Heart right ventricle (tissue), 16 donors: ENCODE results near the gene AP5Z1. TPM values are rescaled to one million over a fixed set of nuclear protein-coding genes. Genes with fewer than 3 reads are reported as not detected.

Experiments
- ATAC-seq, 8 donors: fragments of 200-7000 bp; cut with Tn5 transposase; one replicate each; pipeline ENCODE4 v1.9.1; 2020; ENCODE audit warnings: mild to moderate bottlenecking in 8 of 8, moderate library complexity in 8 of 8, moderate number of reproducible peaks in 1 of 8
- DNase-seq, 2 donors: peaks; one replicate each; pipeline ENCODE4 v3.0.0-alpha.2; 2020
- H3K27ac ChIP-seq, 10 donors: fragments of 200-600 bp; sonication (generic) in 2 of 10; one replicate each; pipeline versions ENCODE4 v1.5.0 to v1.8.0; 2020 to 2022; ENCODE audit warnings: mild to moderate bottlenecking in 3 of 10
- H3K27me3 ChIP-seq, 7 donors: fragments of 200-600 bp; one replicate each; pipeline ENCODE4 v1.8.0; 2021 to 2022; ENCODE audit warnings: mild to moderate bottlenecking in 2 of 7
- H3K36me3 ChIP-seq, 9 donors: fragments of 200-600 bp; sonication (generic) in 1 of 9; one replicate each; pipeline versions ENCODE4 v1.5.0 to v1.8.0; 2020 to 2022; ENCODE audit warnings: mild to moderate bottlenecking in 2 of 9
- H3K4me1 ChIP-seq, 9 donors: fragments of 200-600 bp; sonication (generic) in 1 of 9; one replicate each; pipeline versions ENCODE4 v1.5.0 to v1.8.0; 2020 to 2022; ENCODE audit warnings: mild to moderate bottlenecking in 4 of 9
- H3K4me3 ChIP-seq, 10 donors: fragments of 200-600 bp; sonication (generic) in 2 of 10; one replicate each; pipeline versions ENCODE4 v1.5.0 to v1.8.0; 2020 to 2022; ENCODE audit warnings: mild to moderate bottlenecking in 7 of 10, moderate library complexity in 2 of 10
- H3K9me3 ChIP-seq, 11 donors: fragments of 200-600 bp in 10 of 11; sonication (generic) in 2 of 11; one replicate each; pipeline versions ENCODE4 v1.5.0 to v1.8.0; 2013 to 2022; ENCODE audit warnings: mild to moderate bottlenecking in 2 of 11, control low read depth in 1 of 11, moderate library complexity in 1 of 11
- WGBS, 2 donors: extraction: QIAGEN DNeasy Blood & Tissue Kit; methylation state at CpG; one replicate each; pipeline ENCODE4 v1.1.7; 2013; ENCODE audit warnings: inconsistent platforms in 1 of 2; 5-methylcytosine and 5-hydroxymethylcytosine counted together
- intact Hi-C, 10 donors: fragments of 100-400 bp; cut with DNase I; formaldehyde crosslinking; loops; one replicate each; pipeline versions ENCODE4 v1.11.1 to v1.14.2; 2022
- polyA plus RNA-seq, 2 donors: library from polyadenylated mRNA; stranded (reverse); fragments of 200-250 nt; gene quantifications; one replicate each; pipeline ENCODE4 v1.2.3, GENCODE V29; 2013
- total RNA-seq, 10 donors: library from RNA; stranded (reverse); fragmentation: NEBNext Ultra II Directional in 3 of 10; extraction: Animal tissue kit (Norgen Biotek cat#: 25700) in 3 of 10; gene quantifications; one replicate each; pipeline versions ENCODE4 v1.2.1 to v1.2.4, GENCODE V29; 2021 to 2023
- TF ChIP-seq, protein P1 (sequence below), 9 donors: fragments of 200-600 bp; sonication (generic) in 2 of 9; IDR thresholded peaks; one replicate each; pipeline versions ENCODE4 v1.5.0 to v1.8.0; 2021 to 2022; ENCODE audit warnings: antibody characterized with exemption in 9 of 9, mild to moderate bottlenecking in 5 of 9, moderate library complexity in 1 of 9
- donor health status: Arrhythmogenic right ventricular cardiomyopathy.
- donor health status: ischemic (EF 13 %, LVEDD 7.1; RV severe dilation, severe dysfunction).
- donor health status: healthy with polysubstance abuse.
- donor health status: DM: no; HTN: yes; CAD: no.
- donor health status: DM: no; HTN: no; CAD: no.
- donor health status: ischemic (EF 25% LVEDD 6.9; RV normal size, moderate dysfunction).
- donor health status: ischemic (EF 25% LVEDD 5.7; RV mildly dilated, moderate dysfunction).
- donor health status: healthy.
- donor health status: DM: yes; HTN: yes; CAD: no.
- donor health status: Ischemic cardiomyopathy.
- donor health status: ischemic (EF 35%, LVEDD 5.7; RV mildly dilated, moderate dysfunction).
- donor health status: nonischemic (EF 11% LVEDD 7.7; RV severe dilation, severe dysfunction).
- donor health status: DM: yes; HTN: yes; CAD: no.
- donor health status: PGD.
- donor health status: ischemic (EF 29% LVEDD 5.4; RV normal size, mild dysfunction).
- donor health status: nonischemic (EF 23%, LVEDD 6.1; RV moderate dilation, normal function).

The AP5Z1 gene
- total and polyA plus RNA-seq, 12 donors, result 8.5 to 30.9 (median 12.7) TPM

DNA sequence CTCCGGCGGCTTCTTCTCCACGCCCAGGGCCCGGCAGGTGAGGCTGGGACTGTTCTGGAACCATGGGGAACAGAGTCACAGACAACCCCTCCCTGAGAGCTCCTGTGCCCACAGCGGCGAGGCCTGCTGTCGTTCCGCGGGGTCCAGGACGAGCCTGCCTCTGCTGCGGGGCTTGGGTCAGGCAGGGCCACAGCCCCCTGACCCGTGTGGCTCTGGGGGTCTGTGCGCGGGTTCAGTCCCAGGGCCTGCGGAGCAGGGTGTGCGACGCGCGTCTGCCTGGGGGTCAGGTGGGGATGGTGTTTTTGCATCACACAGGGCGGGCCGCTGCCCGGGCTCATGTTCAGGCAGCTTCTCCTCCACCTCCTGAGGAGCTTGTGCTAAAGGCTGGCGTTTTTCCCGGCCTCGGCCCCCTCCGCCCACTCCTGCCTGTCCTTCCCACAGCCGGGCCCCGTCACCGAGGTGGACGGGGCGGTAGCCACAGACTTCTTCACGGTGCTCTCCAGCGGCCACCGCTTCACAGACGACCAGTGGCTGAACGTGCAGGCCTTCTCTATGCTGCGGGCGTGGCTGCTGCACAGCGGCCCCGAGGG, 8.4 kb downstream of the AP5Z1 start:
- Histone ChIP-seq H3K27me3 (no peaks in the 10 kb centered on the region), H3K9me3 (no peaks in the 10 kb centered on the region), H3K27ac (no peak overlapping the region), H3K4me1 (peaks cover 0 to 10% (median 0%) of the 10 kb centered on the region in 9 donors), H3K4me3 (no peak overlapping the region), H3K36me3 (peaks cover 0 to 94% (median 67%) of the 10 kb centered on the region in 9 donors)
- intact Hi-C loops, result no loop called here
- ATAC-seq (peak in 1 of 8 donors; percentile 3), DNase-seq (no peak)
- WGBS, 2 donors, result 86 to 88% methylated on average over 40 of the region's 40 CpGs
- TF ChIP-seq, protein P1, sequence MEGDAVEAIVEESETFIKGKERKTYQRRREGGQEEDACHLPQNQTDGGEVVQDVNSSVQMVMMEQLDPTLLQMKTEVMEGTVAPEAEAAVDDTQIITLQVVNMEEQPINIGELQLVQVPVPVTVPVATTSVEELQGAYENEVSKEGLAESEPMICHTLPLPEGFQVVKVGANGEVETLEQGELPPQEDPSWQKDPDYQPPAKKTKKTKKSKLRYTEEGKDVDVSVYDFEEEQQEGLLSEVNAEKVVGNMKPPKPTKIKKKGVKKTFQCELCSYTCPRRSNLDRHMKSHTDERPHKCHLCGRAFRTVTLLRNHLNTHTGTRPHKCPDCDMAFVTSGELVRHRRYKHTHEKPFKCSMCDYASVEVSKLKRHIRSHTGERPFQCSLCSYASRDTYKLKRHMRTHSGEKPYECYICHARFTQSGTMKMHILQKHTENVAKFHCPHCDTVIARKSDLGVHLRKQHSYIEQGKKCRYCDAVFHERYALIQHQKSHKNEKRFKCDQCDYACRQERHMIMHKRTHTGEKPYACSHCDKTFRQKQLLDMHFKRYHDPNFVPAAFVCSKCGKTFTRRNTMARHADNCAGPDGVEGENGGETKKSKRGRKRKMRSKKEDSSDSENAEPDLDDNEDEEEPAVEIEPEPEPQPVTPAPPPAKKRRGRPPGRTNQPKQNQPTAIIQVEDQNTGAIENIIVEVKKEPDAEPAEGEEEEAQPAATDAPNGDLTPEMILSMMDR (IDR thresholded peaks at IDR 0.05), result no peak

DNA sequence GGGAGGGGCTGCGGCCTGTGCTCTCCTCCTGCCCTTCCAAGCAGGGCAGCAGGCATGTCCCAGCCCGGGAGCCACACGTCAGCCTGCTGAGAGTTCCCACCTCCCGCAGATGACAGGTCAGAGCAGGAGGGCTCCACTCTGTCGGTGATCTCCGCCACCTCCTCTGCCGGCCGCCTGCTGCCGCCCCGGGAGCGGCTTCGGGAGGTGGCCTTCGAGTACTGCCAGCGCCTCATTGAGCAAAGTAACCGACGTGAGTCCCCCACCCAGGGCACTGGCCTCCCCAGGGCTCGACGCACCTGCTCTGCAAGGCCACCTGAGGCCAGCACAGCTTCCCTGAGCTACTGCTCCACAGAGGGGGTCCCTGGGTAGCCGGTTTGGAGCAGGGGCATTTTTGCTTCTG, 9.4 kb downstream of the AP5Z1 start:
- WGBS, 2 donors, result 48 to 61% methylated on average over 19 of the region's 19 CpGs

DNA sequence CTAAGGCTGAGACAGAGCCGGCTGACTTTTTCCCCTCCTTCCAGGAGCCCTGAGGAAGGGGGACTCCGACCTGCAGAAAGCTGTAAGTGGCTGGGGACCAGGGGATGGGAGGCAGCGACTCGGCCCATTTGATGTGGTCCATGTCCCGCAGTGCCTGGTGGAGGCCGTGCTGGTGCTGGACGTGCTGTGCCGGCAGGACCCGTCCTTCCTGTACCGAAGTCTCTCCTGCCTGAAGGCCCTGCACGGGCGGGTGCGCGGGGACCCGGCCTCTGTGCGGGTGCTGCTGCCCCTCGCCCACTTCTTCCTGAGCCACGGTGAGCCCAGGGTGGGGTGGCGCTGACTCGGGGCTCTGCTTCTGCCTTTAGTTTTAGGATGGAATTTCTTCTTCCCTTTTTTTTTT, 9.9 kb downstream of the AP5Z1 start:
- 92% methylated on average over 20 of the region's 20 CpGs for WGBS, 2 donors
- H3K4me3 ChIP-seq, result no peak overlapping the region
- H3K9me3 ChIP-seq, result no peaks in the 10 kb centered on the region
- no peak overlapping the region for H3K27ac ChIP-seq
- TF ChIP-seq, protein P1 (IDR thresholded peaks at IDR 0.05), result no peak
- ATAC-seq, result no peak
- no peaks in the 10 kb centered on the region for H3K27me3 ChIP-seq
- peaks cover 0 to 10% (median 0%) of the 10 kb centered on the region in 9 donors for H3K4me1 ChIP-seq
- H3K36me3 ChIP-seq, result peaks cover 0 to 99% (median 72%) of the 10 kb centered on the region in 9 donors
- DNase-seq, result no peak
- intact Hi-C loops, result no loop called here

More for the DNA sequence above, 9.4 kb downstream of the AP5Z1 start:
- peaks cover 0 to 10% (median 0%) of the 10 kb centered on the region in 9 donors for H3K4me1 ChIP-seq
- ATAC-seq (peak; percentile 39 to 79 (median 58)), DNase-seq (no peak)
- no peak overlapping the region for H3K27ac ChIP-seq
- H3K4me3 ChIP-seq, result no peak overlapping the region
- TF ChIP-seq, protein P1 (IDR thresholded peaks at IDR 0.05), result no peak
- no peaks in the 10 kb centered on the region for H3K27me3 ChIP-seq
- intact Hi-C loops, result no loop called here
- peaks cover 0 to 100% (median 67%) of the 10 kb centered on the region in 9 donors for H3K36me3 ChIP-seq
- H3K9me3 ChIP-seq, result no peaks in the 10 kb centered on the region

DNA sequence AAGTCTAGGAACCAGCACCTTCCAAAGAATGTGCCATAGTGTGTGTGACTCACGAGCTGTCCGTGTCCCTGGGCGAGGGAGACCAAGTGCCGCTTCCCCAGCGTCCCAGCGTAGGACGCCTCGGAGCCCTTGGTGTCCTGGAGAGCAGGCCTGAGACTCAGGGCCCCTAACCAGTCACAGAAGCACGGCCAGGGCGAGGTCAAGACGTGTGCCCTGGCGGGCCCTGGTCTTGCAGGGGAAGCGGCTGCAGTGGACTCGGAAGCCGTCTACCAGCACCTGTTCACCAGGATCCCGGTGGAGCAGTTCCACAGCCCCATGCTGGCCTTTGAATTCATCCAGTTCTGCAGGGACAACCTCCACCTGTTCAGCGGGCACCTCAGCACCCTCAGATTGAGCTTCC, 10.6 kb downstream of the AP5Z1 start:
- TF ChIP-seq, protein P1 (IDR thresholded peaks at IDR 0.05), result no peak
- ATAC-seq (no peak), DNase-seq (no peak)
- intact Hi-C loops, result no loop called here
- 95 to 96% methylated on average over 17 of the region's 17 CpGs for WGBS, 2 donors
- no peak overlapping the region for H3K4me3 ChIP-seq
- peaks cover 0 to 99% (median 73%) of the 10 kb centered on the region in 9 donors for H3K36me3 ChIP-seq
- H3K9me3 ChIP-seq, result no peaks in the 10 kb centered on the region
- H3K4me1 ChIP-seq, result peaks cover 0 to 10% (median 0%) of the 10 kb centered on the region in 9 donors
- no peak overlapping the region for H3K27ac ChIP-seq
- no peaks in the 10 kb centered on the region for H3K27me3 ChIP-seq
